Smooth muscle cell (in vitro differentiated cells): Measurements from ENCODE around the gene TNFRSF1A. TPM values are rescaled to one million over a fixed set of nuclear protein-coding genes. Genes with fewer than 3 reads are reported as not detected.

Experiments
- DNase-seq: peaks from one replicate; lab custom pipeline; 2025; ENCODE audit not compliant: unreplicated experiment; lab: John Stamatoyannopoulos, UW
- H2AFZ ChIP-seq: fragments of 200-600 bp; sonication (generic); 2 replicates; pipeline ENCODE4 v1.6.0; 2016; ENCODE audit warnings: antibody characterized with exemption, low read depth, mild to moderate bottlenecking
- H3F3A ChIP-seq: fragments of 200-600 bp; sonication (generic); 2 replicates; pipeline ENCODE4 v1.6.0; 2017; ENCODE audit warnings: antibody characterized with exemption, low read depth
- H3K27ac ChIP-seq: fragments of 200-600 bp; sonication (generic); 2 replicates; pipeline ENCODE4 v1.5.1; 2016; ENCODE audit warnings: low read depth, mild to moderate bottlenecking
- H3K27me3 ChIP-seq: fragments of 200-600 bp; sonication (generic); 2 replicates; pipeline ENCODE4 v1.6.1; 2016; ENCODE audit warnings: low read depth, mild to moderate bottlenecking
- H3K36me3 ChIP-seq: fragments of 200-600 bp; sonication (generic); 2 replicates; pipeline ENCODE4 v1.5.1; 2016; ENCODE audit warnings: low read depth
- H3K4me1 ChIP-seq: fragments of 200-600 bp; sonication (generic); 2 replicates; pipeline ENCODE4 v1.5.1; 2016; ENCODE audit warnings: low read depth
- H3K4me2 ChIP-seq: fragments of 200-600 bp; sonication (generic); 2 replicates; pipeline ENCODE4 v1.6.0; 2016; ENCODE audit warnings: mild to moderate bottlenecking
- H3K4me3 ChIP-seq: fragments of 200-600 bp; sonication (generic); 2 replicates; pipeline ENCODE4 v1.5.1; 2016; ENCODE audit warnings: mild to moderate bottlenecking
- H3K79me2 ChIP-seq: fragments of 200-600 bp; sonication (generic); 2 replicates; pipeline ENCODE4 v1.6.0; 2016; ENCODE audit warnings: low read depth, mild to moderate bottlenecking
- H3K9ac ChIP-seq: fragments of 200-600 bp; sonication (generic); 2 replicates; pipeline ENCODE4 v1.6.0; 2016; ENCODE audit warnings: low read depth
- H3K9me3 ChIP-seq: fragments of 200-600 bp; sonication (generic); replicated peaks from 2 replicates; pipeline ENCODE4 v1.5.1; 2016; ENCODE audit warnings: low read depth
- H4K20me1 ChIP-seq: fragments of 200-600 bp; sonication (generic); 2 replicates; pipeline ENCODE4 v1.6.0; 2016; ENCODE audit warnings: low read depth
- CTCF ChIP-seq: fragments of 200-600 bp; sonication (generic); IDR thresholded peaks from 2 replicates; pipeline ENCODE4 v1.5.1; 2017; ENCODE audit warnings: borderline replicate concordance, mild to moderate bottlenecking, antibody characterized with exemption; ENCODE audit not compliant: insufficient read depth, poor library complexity, severe bottlenecking
- WGBS: methylation state at CpG from one replicate; pipeline ENCODE4 v1.1.7; 2016; ENCODE audit warnings: low lambda C conversion rate; 5-methylcytosine and 5-hydroxymethylcytosine counted together
- polyA plus RNA-seq: library from polyadenylated mRNA; unstranded; fragments of >200 nt; fragmentation: Nextera tagmentation; extraction: Ambion mirVana; gene quantifications from 2 replicates; pipeline ENCODE4 v1.2.1, GENCODE V29; 2016
- total RNA-seq: library from RNA; depleted of rRNA; stranded (reverse); fragments of >200 nt; gene quantifications from 2 replicates; pipeline ENCODE4 v1.2.3, GENCODE V29; 2014

TNFRSF1A gene
- total and polyA plus RNA-seq, 2 experiments from 2014 or later = 110 to 144 TPM

DNA sequence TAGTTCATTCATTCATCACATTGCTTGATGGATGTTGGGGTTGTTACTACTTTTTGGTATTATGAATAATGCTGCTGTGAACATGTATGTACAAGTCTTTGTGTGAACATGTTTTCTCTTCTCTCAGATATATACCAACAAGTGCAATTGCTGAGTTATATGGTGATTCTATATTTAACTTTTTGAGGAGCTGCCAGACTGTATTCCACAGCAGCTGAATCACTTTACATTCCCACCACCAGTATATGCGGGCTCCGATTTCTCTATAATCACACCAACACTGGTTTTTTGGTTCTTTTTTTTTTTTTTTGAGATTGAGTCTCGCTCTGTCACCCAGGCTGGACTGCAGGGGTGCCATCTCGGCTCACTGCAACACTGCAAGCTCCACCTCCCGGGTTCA, 53.6 kb downstream of the TNFRSF1A start:
- Histone ChIP-seq H3K79me2 (no peaks in the 10 kb centered on the region), H3K27me3 (no peaks in the 10 kb centered on the region), H3K4me1 (no peaks in the 10 kb centered on the region), H3F3A (peaks cover 6% of the 10 kb centered on the region), H4K20me1 (no peaks in the 10 kb centered on the region), H2AFZ (no peak overlapping the region), H3K9ac (no peak overlapping the region), H3K9me3 (no peaks in the 10 kb centered on the region), H3K4me2 (no peak overlapping the region), H3K4me3 (no peak overlapping the region), H3K27ac (peak overlapping the region; percentile 48), H3K36me3 (no peaks in the 10 kb centered on the region)
- WGBS = 57% methylated on average over 3 of the region's 5 CpGs
- no peak for TF ChIP-seq CTCF
- no peak for DNase-seq

DNA sequence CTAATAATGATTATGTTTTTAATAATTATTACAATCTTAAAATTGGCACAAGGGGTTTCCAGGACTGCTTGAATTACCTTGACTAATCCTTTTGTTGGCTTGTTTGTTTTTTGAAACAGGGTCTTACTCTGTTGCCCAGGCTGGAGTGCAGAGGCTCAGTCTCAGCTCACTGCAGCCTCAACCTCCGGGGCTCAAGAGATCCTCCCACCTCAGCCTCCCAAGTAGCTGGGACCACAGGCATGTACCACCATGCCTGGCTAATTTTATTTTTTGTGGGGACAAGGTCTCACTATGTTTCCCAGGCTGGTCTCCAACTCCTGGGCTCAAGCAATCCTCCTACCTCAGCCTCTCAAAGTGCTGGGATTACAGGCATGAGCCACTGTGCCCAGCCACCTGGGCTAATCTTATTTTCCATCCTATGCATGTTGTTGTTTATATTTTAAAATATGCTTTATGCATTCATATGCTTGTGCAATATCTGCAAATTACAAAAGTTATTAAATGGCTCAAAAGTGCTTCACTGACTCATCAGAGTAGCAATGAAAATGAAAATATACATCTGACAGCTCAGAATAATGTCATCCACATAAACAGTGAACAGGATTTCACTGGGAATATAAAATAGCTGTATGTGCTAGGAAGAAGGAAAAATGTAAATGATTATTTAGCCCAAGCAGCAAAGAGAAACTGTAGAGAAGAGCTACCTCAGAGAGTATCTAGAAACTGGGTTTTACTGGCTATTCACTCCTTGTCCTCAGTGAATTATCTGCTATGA, 56.2 kb downstream of the TNFRSF1A start:
- H3F3A ChIP-seq = peaks cover 6% of the 10 kb centered on the region
- H3K4me1 ChIP-seq = no peaks in the 10 kb centered on the region
- H3K79me2 ChIP-seq = no peaks in the 10 kb centered on the region
- H3K9me3 ChIP-seq = no peaks in the 10 kb centered on the region
- no peaks in the 10 kb centered on the region for H3K36me3 ChIP-seq
- no peak for DNase-seq
- H4K20me1 ChIP-seq = no peaks in the 10 kb centered on the region
- TF ChIP-seq CTCF = peak; percentile 6
- no peak overlapping the region for H3K4me3 ChIP-seq
- no peak overlapping the region for H3K4me2 ChIP-seq
- H3K27me3 ChIP-seq = no peaks in the 10 kb centered on the region
- H3K9ac ChIP-seq = no peak overlapping the region
- 33% methylated on average over 1 of the region's 1 CpG for WGBS
- no peak overlapping the region for H2AFZ ChIP-seq
- H3K27ac ChIP-seq = peak overlapping the region; percentile 48

GRCh38 chr12:6285063-6285477, 56.8 kb downstream of the TNFRSF1A start:
- H3K9ac ChIP-seq = no peak overlapping the region
- H3K79me2 ChIP-seq = no peaks in the 10 kb centered on the region
- no peaks in the 10 kb centered on the region for H3K4me1 ChIP-seq
- H3K4me3 ChIP-seq = no peak overlapping the region
- WGBS = 6% methylated on average over 8 of the region's 8 CpGs
- H3F3A ChIP-seq = peaks cover 6% of the 10 kb centered on the region
- H2AFZ ChIP-seq = peak overlapping the region; percentile 64
- no peak overlapping the region for H3K4me2 ChIP-seq
- no peaks in the 10 kb centered on the region for H3K9me3 ChIP-seq
- H3K36me3 ChIP-seq = no peaks in the 10 kb centered on the region
- H3K27ac ChIP-seq = no peak overlapping the region
- no peaks in the 10 kb centered on the region for H4K20me1 ChIP-seq
- peak; percentile 98 for TF ChIP-seq CTCF
- no peaks in the 10 kb centered on the region for H3K27me3 ChIP-seq
- peak; percentile 15 for DNase-seq

DNA sequence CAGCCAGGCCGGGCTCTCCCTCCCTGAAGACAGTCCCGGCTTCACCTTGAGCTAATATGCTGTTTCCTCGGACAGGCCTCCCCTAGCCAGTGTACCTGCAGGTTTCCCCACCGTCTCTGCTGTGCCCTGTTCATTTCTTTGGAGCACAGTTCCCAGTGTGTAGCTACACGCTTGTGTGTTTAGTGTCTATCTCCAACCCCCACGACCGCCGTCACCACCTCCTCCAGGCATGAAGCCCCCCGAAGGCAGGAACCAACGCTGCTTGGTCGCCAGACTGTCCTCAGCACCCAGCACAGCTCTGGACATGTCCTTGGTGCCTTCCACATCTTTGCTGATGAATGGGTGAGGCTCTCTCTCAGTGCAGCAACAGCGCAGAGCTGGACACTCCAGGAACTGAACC, 57.6 kb downstream of the TNFRSF1A start:
- Histone ChIP-seq H3K36me3 (no peaks in the 10 kb centered on the region), H3K4me2 (no peak overlapping the region), H3K9ac (no peak overlapping the region), H2AFZ (no peak overlapping the region), H4K20me1 (no peaks in the 10 kb centered on the region), H3F3A (peaks cover 7% of the 10 kb centered on the region), H3K9me3 (no peaks in the 10 kb centered on the region), H3K4me3 (no peak overlapping the region), H3K27ac (no peak overlapping the region), H3K27me3 (no peaks in the 10 kb centered on the region), H3K79me2 (no peaks in the 10 kb centered on the region), H3K4me1 (no peaks in the 10 kb centered on the region)
- WGBS = 89% methylated on average over 12 of the region's 12 CpGs
- DNase-seq = no peak
- TF ChIP-seq CTCF = no peak
